Hematopoietic multipotent progenitor cell treated with erythropoietin and hydrocortisone succinate and interleukin-3 and kit ligand, for 15 days (in vitro differentiated cells): ENCODE measurements around the gene LYPD6B.

ENCODE experiments used
- DNase-seq: peaks from one replicate; pipeline ENCODE4 v3.0.0-alpha.2; 2015; ENCODE audit warnings: low spot score

The LYPD6B gene

GRCh38 chr2:149038442-149039212 is at the start of gene LYPD6B:
Gene LYPD6B, plus strand, starts transcription at chr2:149038699. Its CDS starts 92,250 bp downstream, at chr2:149130949.
- no peak for DNase-seq

DNA sequence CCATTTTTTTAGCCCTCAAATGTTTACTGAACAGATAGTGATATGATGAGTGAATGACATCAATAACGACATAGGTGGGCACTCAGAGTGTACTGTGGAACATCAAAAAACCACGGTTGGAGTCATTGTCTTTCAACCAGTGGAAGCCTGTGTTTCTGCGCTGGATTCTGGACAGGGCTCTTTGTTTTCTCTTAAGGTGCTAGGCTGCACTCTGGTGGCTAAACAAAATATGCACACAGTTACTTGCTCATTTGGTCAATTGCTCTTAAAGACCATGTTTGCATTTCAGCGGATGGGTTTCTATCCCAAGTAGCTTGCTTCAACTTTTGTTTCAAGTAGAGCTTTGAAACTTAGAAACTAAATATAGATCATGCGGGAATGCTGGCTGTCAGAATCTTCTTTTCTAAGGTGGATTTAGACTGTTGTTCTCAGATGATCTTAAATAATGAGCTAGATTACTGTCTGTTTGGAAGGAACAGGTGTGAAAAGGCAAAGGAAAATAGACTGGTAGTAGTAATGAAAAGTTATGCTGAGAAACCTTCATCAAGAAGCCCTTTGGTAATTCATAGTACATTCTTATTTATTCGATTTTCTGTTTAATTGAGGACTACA is 48.5 kb upstream of the LYPD6B start:
- DNase-seq: peak; percentile 8

- no peak for DNase-seq
Observed at GRCh38 chr2:148990968-148991367, 47.5 kb upstream of the LYPD6B start.

GRCh38 chr2:148992448-148992847 is 46.1 kb upstream of the LYPD6B start:
- no peak for DNase-seq

DNA sequence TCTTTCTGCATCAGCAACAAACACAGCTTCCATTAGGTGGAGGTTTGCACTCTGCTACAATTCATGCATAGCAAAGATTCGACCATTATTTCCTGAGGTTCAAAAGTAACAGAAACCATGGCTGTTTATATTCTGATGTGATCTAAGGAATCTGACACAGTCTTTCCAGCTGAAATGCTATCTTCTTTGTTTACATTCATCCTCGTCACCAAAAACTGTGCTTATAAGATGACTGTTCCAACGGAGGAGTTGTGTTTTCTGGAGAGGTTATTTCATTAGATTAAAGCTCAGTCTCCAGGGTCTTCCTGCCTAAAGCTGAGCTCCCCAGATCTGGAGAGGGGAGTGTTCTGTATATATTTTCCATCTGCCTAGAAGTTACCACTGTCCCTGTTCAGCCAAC is 45.1 kb upstream of the LYPD6B start:
- DNase-seq: no peak

GRCh38 chr2:148994341-148994740 is 44.2 kb upstream of the LYPD6B start:
- DNase-seq: no peak

DNA sequence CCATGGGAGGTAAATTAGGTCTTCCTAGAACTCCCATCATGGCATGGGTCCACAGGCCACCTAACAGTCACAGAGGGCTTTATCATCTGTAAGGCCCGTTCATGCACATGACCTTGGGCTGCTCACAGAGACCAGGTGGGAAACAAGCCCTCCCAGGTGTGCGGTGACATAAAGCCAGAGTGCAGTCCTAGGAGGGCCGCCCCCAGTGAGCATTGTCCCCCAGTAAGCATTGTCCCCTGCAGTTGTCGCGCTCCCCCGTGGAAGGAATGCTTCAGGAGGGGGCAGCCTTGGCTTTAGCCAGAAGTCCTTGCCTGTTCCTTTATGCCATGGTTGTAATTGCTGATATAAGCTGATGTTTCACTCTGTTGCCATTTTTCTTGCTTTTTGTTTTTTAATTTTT is 41.7 kb upstream of the LYPD6B start:
- no peak for DNase-seq

DNA sequence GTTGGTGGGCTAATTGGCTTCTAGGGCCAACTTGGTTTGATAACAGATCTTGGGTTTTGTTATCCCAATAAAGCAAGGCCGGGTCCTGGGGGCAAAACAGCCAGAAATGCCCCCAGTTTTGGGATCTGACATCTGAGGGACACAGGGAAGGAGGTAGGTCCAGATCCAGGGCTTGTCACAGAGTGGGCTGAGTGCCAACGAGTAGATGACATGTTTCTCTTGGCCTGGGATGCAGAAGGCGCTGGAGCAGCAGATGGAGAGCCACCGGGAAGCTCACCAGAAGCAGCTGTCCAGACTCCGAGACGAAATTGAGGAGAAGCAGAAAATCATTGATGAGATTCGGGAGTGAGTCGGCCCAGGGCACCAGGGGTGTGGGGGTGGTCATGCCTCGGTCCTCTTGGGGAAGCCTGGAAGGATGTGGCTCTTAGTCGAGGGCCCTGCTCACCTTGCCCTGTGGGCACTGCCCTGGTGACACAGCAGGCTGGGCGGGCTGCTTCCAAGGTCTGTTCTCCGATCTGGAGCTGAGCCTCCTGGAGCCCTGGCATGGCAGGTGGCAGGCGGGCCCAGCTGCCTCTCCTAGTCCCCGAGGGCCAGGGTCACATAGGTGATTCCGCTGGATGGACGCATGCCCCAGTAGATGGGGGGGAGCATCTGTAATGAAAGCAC is 40.2 kb upstream of the LYPD6B start:
- no peak for DNase-seq

DNA sequence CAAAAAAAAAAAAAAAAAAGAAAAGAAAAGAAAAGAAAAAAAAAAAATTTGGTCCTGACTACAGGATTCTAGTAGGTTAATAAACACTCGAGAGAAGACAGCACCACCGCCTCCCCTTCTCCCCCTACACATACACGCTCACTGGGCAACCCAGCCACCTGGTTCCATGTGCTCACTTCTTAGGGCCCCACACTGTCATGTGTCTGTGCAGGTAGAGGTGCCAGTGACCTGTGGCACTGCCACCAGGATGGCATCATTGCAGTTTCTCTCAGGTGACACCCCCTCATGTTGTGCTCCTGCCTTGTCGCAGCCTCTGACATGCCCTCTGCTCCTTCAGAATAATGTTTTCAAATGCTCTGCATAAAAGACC is 39.7 kb upstream of the LYPD6B start:
- no peak for DNase-seq

- DNase-seq: no peak
Observed at GRCh38 chr2:148999451-148999921, 39.0 kb upstream of the LYPD6B start.

- no peak for DNase-seq
Observed at GRCh38 chr2:149000158-149000938, 38.2 kb upstream of the LYPD6B start.

DNA sequence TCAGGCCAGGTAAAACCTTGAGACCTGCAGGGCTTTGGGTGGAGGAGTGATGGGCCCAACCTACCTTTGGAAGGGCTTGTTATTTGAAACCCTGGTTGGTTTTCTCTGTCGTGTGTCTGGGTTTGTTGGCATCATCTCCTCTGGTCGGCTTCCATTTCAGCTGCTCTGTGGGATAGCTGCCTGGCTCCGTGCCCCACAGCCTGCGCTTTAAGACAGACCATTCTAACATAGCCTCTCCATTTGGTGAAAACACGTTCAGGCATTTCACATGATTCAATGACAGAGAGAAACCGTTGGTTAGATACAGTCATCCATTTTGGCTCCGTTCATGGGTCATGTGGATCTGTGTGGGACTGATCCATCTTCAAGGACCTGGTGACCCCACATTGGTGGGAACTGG is 37.0 kb upstream of the LYPD6B start:
- no peak for DNase-seq

GRCh38 chr2:149002378-149002890 is 36.1 kb upstream of the LYPD6B start:
- DNase-seq: no peak

DNA sequence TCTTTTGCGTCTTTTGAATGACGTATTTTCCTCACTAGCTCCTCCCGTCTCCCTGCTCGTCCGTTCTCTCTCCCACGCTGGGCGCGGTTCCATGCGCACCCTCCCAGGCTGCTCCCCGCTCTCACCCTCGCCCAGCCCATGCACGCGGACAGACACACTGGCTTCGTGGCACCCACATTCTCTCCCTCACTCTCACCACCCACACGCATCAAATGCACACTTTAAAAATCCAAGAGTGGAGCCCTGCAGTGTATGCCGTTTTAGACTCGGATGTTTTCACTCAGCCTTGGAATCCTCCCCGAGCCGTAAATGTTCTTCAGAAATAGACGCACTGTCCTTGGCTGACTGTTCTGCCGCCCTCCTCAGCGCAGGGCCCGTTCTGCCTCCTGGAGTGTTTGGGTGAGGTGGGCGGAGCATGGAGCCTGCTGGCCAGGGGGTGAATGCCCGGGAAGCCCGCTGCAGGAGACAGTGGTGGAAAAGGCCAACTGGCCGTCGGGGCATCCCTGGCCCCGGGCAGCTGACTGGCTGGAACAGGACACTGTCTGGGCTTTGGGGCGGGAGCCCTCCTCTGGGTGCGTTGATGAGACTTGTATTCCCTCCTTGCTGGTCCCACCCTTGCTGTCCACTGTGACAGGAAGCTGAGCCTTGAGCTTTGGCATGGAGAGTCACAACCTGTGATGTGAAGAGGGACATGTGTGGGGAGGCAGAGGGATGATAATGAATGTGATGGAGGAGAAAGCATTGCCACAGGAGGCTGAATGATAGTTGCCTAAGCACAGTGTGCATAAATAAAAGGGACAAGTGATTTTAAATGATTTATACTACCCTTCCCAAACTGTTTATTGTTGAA is 35.4 kb upstream of the LYPD6B start:
- no peak for DNase-seq

DNA sequence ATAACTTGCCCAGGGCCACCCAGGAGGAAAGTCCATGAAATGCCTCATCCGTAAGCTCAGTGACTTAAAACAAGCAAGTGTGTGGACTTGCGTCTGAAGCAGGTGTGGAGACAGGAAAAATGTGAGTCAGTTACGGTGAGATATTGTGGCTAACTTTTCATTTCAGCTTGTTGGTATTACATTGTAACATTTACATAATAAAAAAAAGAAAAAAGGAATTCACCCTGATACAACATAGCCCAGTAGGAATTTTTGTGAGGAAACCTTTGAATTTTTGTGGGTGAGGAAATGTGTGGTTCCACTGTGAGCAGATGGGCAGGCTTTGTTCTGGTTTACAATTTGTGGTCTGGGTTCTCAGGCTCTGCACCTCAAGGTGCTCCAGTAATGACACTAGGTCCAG is 33.7 kb upstream of the LYPD6B start:
- no peak for DNase-seq

GRCh38 chr2:149005471-149006077 is 32.9 kb upstream of the LYPD6B start:
- no peak for DNase-seq

DNA sequence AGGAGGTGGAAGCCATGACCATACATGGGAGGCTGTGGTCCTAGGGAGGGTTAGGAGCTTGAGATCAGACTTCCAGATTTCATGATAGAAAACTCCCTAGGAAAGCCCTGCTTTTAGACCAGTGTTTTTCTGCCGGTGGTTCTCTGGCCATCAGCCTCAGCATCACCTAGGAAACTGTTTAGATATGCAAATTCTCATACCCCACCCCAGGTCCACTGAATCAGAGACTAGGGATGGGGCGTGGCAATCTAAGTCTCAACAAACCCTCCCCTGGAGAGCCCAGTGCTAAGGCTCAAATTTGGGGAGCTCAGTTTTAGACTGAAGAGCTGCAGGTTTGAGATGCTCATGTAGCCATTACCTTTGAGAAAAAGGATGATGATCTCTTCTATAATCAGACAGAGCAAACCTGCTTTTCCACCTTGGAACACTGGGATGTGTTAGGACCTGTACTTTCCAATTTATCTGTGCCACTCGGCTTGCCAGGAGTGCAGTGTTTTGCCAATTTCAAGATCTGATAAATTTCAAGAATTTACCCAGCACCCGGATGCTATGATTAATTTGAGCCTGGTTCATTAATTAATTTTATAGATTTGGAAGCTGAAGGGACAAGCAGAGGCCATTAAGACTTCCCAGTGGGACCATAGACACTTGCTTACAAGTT is 31.5 kb upstream of the LYPD6B start:
- DNase-seq: no peak

DNA sequence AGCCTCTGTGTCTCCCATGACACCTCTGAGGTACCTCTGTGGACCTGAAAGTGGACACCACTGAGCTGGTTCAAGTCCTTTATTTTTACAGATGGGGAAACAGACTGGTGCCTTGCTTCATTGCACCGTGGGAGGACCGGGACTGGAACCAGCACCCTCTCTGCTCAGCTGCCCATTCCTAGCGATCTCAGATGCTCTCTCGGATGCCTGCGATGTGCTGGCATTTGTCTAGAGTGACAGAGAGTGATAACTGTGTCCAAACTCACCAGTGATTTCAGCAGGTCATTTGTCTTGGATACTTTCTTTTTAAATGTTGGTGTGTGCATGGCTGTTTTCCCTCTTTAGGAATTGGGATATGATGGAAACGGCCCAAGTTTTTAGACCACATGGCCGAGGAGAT is 30.1 kb upstream of the LYPD6B start:
- no peak for DNase-seq

- DNase-seq: no peak
Observed at GRCh38 chr2:149009576-149010461, 28.7 kb upstream of the LYPD6B start.
